ENCODE results near the gene LRRC57. TPM values are rescaled to one million over a fixed set of nuclear protein-coding genes. Genes with fewer than 3 reads are reported as not detected.

LRRC57 gene
- total and polyA plus RNA-seq, 2 of the 13 experiments (the other 11 are each of a cell fraction or from before 2014, with no cell fraction given), result 5.8 to 14.8 TPM

DNA sequence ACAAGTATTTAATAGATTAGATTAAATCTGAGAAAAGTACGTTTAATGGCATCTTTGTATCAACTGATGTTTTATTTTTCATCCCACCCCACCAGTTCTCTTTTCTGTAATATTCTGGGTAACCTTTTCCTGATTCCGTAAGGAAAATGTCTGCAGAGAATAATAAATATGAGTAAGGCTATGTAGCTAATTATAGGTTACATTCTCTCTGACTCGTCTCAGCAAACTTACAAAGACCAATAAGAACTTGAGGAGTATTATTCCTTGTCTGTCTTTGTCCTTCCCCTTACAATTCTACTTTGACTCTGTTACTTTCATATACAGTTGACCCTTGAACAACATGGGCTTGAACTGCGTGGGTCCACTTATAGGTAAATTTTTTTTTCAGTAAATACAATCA, 41.1 kb downstream of the LRRC57 start:
- peaks cover 9% of the 10 kb centered on the region for H3K79me2 ChIP-seq (ENCODE audit: insufficient read depth, low read length)
- no peaks in the 10 kb centered on the region for H3K27me3 ChIP-seq (ENCODE audit: control insufficient read depth in 1 of 2, insufficient read depth in 2 of 2, low read length in 2 of 2)
- WGBS (ENCODE audit: low lambda C conversion rate), result 98% methylated on average over 4 of the region's 4 CpGs
- no peak for FAIRE-seq
- POLR2A ChIA-PET, result no interaction called here
- H3K9ac ChIP-seq (ENCODE audit: insufficient read depth, low read depth, low read length), result no peak overlapping the region
- no peaks in the 10 kb centered on the region for H4K20me1 ChIP-seq (ENCODE audit: insufficient read depth, low read length)
- no peak overlapping the region for H3K27ac ChIP-seq (ENCODE audit: extremely low read length, insufficient read depth, low read length)
- no peaks in the 10 kb centered on the region for H3K4me1 ChIP-seq (ENCODE audit: insufficient read depth, low read length)
- intact Hi-C loops (cut with micrococcal nuclease; ENCODE audit: unreplicated experiment) (no loop called here), in situ Hi-C loops (cut with HindIII; ENCODE audit: extremely low pct_ligation_motif_present, low pct_unique_long_range_greater_than_20kb) (no loop called here)
- peaks cover 0 to 21% of the 10 kb centered on the region in 2 experiments; a peak in 2 of 5 replicates for H3K36me3 ChIP-seq (replicated peaks in 1 of 2; ENCODE audit: control insufficient read depth in 1 of 2, insufficient read depth in 2 of 2, low read length in 2 of 2)
- no peaks in the 10 kb centered on the region for H3K9me3 ChIP-seq (ENCODE audit: low read length)
- H3K4me3 ChIP-seq (replicated peaks in 1 of 3; ENCODE audit: insufficient read depth in 1 of 3, low read depth in 2 of 3, low read length in 3 of 3), result no peak overlapping the region
- no peak overlapping the region for H3K4me2 ChIP-seq (ENCODE audit: low read depth, low read length)
- DNase-seq (ENCODE audit: low spot score), result no peak
- ATAC-seq, result no peak
- BruUV-seq (replicated peaks), result no TSS peak
- CTCF ChIA-PET (ENCODE audit: low intra/inter-chr PET ratio, low total read pairs), result no interaction called here
- no peak overlapping the region for H2AFZ ChIP-seq (ENCODE audit: low read length)
- TF ChIP-seq, protein P1, sequence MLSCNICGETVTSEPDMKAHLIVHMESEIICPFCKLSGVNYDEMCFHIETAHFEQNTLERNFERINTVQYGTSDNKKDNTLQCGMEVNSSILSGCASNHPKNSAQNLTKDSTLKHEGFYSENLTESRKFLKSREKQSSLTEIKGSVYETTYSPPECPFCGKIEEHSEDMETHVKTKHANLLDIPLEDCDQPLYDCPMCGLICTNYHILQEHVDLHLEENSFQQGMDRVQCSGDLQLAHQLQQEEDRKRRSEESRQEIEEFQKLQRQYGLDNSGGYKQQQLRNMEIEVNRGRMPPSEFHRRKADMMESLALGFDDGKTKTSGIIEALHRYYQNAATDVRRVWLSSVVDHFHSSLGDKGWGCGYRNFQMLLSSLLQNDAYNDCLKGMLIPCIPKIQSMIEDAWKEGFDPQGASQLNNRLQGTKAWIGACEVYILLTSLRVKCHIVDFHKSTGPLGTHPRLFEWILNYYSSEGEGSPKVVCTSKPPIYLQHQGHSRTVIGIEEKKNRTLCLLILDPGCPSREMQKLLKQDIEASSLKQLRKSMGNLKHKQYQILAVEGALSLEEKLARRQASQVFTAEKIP (CRISPR knock-in tag; IDR thresholded peaks at IDR 0.05; ENCODE audit: borderline replicate concordance), result no peak
- TF ChIP-seq GATAD1 (CRISPR knock-in tag; IDR thresholded peaks at IDR 0.05) (no peak), ZNF30 (CRISPR knock-in tag; IDR thresholded peaks at IDR 0.05) (no peak), AGO1 (IDR thresholded peaks at IDR 0.05; ENCODE audit: low read depth, low read length, poor library complexity, severe bottlenecking) (no peak), MED1 (CRISPR knock-in tag; IDR thresholded peaks at IDR 0.05) (no peak), MYNN (CRISPR knock-in tag; IDR thresholded peaks at IDR 0.05; ENCODE audit: low read depth) (no peak), CEBPG (CRISPR knock-in tag; IDR thresholded peaks at IDR 0.05) (no peak), POLR2G (IDR thresholded peaks at IDR 0.05; ENCODE audit: low read depth, low read length) (no peak), MLLT10 (CRISPR knock-in tag; IDR thresholded peaks at IDR 0.05) (no peak), ZNF136 (CRISPR knock-in tag; IDR thresholded peaks at IDR 0.05; ENCODE audit: low read depth) (no peak), ESRRA (CRISPR knock-in tag; IDR thresholded peaks at IDR 0.05; ENCODE audit: low read depth) (no peak), ZNF367 (CRISPR knock-in tag; IDR thresholded peaks at IDR 0.05; ENCODE audit: borderline replicate concordance) (no peak), HOXA9 (CRISPR knock-in tag; IDR thresholded peaks at IDR 0.05; ENCODE audit: borderline replicate concordance) (no peak)
- TF ChIP-seq, protein P2, sequence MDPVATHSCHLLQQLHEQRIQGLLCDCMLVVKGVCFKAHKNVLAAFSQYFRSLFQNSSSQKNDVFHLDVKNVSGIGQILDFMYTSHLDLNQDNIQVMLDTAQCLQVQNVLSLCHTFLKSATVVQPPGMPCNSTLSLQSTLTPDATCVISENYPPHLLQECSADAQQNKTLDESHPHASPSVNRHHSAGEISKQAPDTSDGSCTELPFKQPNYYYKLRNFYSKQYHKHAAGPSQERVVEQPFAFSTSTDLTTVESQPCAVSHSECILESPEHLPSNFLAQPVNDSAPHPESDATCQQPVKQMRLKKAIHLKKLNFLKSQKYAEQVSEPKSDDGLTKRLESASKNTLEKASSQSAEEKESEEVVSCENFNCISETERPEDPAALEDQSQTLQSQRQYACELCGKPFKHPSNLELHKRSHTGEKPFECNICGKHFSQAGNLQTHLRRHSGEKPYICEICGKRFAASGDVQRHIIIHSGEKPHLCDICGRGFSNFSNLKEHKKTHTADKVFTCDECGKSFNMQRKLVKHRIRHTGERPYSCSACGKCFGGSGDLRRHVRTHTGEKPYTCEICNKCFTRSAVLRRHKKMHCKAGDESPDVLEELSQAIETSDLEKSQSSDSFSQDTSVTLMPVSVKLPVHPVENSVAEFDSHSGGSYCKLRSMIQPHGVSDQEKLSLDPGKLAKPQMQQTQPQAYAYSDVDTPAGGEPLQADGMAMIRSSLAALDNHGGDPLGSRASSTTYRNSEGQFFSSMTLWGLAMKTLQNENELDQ (CRISPR knock-in tag; IDR thresholded peaks at IDR 0.05; ENCODE audit: borderline replicate concordance), result no peak
- TF ChIP-seq, protein P3, sequence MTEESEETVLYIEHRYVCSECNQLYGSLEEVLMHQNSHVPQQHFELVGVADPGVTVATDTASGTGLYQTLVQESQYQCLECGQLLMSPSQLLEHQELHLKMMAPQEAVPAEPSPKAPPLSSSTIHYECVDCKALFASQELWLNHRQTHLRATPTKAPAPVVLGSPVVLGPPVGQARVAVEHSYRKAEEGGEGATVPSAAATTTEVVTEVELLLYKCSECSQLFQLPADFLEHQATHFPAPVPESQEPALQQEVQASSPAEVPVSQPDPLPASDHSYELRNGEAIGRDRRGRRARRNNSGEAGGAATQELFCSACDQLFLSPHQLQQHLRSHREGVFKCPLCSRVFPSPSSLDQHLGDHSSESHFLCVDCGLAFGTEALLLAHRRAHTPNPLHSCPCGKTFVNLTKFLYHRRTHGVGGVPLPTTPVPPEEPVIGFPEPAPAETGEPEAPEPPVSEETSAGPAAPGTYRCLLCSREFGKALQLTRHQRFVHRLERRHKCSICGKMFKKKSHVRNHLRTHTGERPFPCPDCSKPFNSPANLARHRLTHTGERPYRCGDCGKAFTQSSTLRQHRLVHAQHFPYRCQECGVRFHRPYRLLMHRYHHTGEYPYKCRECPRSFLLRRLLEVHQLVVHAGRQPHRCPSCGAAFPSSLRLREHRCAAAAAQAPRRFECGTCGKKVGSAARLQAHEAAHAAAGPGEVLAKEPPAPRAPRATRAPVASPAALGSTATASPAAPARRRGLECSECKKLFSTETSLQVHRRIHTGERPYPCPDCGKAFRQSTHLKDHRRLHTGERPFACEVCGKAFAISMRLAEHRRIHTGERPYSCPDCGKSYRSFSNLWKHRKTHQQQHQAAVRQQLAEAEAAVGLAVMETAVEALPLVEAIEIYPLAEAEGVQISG (CRISPR knock-in tag; IDR thresholded peaks at IDR 0.05), result no peak
- TF ChIP-seq, protein P4, sequence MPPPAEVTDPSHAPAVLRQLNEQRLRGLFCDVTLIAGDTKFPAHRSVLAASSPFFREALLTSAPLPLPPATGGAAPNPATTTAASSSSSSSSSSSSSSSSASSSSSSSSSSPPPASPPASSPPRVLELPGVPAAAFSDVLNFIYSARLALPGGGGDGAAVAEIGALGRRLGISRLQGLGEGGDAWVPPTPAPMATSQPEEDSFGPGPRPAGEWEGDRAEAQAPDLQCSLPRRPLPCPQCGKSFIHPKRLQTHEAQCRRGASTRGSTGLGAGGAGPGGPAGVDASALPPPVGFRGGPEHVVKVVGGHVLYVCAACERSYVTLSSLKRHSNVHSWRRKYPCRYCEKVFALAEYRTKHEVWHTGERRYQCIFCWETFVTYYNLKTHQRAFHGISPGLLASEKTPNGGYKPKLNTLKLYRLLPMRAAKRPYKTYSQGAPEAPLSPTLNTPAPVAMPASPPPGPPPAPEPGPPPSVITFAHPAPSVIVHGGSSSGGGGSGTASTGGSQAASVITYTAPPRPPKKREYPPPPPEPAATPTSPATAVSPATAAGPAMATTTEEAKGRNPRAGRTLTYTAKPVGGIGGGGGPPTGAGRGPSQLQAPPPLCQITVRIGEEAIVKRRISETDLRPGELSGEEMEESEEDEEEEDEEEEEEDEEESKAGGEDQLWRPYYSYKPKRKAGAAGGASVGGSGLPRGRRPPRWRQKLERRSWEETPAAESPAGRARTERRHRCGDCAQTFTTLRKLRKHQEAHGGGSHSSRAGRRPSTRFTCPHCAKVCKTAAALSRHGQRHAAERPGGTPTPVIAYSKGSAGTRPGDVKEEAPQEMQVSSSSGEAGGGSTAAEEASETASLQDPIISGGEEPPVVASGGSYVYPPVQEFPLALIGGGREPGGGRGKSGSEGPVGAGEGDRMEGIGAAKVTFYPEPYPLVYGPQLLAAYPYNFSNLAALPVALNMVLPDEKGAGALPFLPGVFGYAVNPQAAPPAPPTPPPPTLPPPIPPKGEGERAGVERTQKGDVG (CRISPR knock-in tag; IDR thresholded peaks at IDR 0.05; ENCODE audit: borderline replicate concordance), result no peak

All from HepG2 (cell line).